Ovary (tissue), 3 donors: Measurements from ENCODE around the gene ADCK2.

Source experiments
- EP300 ChIP-seq: sonication (generic); formaldehyde crosslinking; IDR thresholded peaks from one replicate; pipeline ENCODE4 v1.6.1; 2017; ENCODE audit warnings: antibody characterized with exemption
- TF ChIP-seq, protein P1 (sequence below), 3 donors: fragments of 450-650 bp in 2 of 3; fragments of 200-600 bp in 1 of 3; IDR thresholded peaks; one replicate each; pipeline versions ENCODE4 v1.5.1 to v1.8.0; 2016 to 2022; ENCODE audit warnings: antibody characterized with exemption in 3 of 3, mild to moderate bottlenecking in 1 of 3
- donor health status: DM: no; HTN: no; CAD: no.

DNA sequence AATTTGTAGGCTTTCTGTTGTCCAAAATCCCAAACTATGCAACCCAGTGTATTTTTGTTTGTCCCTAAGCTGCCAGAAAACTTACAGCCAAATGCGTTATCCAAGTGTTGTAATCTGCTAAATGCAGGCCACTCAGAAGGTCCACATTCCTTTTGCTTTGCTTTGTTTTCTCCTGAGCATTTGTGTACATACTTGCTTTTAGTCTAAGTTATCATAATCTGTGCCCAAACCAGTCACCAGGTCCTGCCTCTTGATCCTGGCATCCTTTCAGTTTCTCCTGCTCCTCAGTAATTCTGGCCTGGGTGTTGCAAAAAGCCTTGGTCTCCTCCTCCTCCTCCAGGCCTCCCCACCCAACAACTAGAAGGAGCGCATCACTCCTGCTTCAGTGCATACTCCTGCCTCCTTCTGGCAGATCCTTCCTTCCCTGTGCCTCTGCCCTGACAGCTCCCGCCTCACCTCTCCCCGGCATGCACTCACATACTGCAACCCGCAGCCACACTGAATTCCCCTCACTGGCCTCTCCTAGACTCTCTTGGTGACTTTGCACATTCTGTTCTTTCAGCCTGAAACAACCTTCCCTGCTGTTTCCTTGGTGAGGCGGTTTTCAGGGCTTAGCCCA is 34.5 kb upstream of the ADCK2 start:
- TF ChIP-seq EP300: no peak
- TF ChIP-seq, protein P1, sequence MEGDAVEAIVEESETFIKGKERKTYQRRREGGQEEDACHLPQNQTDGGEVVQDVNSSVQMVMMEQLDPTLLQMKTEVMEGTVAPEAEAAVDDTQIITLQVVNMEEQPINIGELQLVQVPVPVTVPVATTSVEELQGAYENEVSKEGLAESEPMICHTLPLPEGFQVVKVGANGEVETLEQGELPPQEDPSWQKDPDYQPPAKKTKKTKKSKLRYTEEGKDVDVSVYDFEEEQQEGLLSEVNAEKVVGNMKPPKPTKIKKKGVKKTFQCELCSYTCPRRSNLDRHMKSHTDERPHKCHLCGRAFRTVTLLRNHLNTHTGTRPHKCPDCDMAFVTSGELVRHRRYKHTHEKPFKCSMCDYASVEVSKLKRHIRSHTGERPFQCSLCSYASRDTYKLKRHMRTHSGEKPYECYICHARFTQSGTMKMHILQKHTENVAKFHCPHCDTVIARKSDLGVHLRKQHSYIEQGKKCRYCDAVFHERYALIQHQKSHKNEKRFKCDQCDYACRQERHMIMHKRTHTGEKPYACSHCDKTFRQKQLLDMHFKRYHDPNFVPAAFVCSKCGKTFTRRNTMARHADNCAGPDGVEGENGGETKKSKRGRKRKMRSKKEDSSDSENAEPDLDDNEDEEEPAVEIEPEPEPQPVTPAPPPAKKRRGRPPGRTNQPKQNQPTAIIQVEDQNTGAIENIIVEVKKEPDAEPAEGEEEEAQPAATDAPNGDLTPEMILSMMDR (IDR thresholded peaks at IDR 0.05): no peak
